Progenitor cell of endocrine pancreas (in vitro differentiated cells): ENCODE results near the gene CRTC3. TPM values are rescaled to one million over a fixed set of nuclear protein-coding genes. Genes with fewer than 3 reads are reported as not detected.
"Not testable (repeated sequence)": the region's sequence is repeated elsewhere in the genome, so short reads cannot be mapped to it uniquely, and the experiment has no call there.

ENCODE experiments used
- DNase-seq: peaks from one replicate; pipeline ENCODE4 v3.0.0; 2021; ENCODE audit warnings: low spot score; ENCODE audit not compliant: unreplicated experiment
- H3K27ac Mint-ChIP-seq: 2 replicates; pipeline ENCODE4 v1.8.0; 2021; ENCODE audit warnings: mild to moderate bottlenecking, moderate library complexity, mixed read lengths
- H3K27me3 Mint-ChIP-seq: 2 replicates; pipeline ENCODE4 v1.8.0; 2021; ENCODE audit warnings: mixed read lengths
- H3K36me3 Mint-ChIP-seq: 2 replicates; pipeline ENCODE4 v1.8.0; 2022; ENCODE audit warnings: mixed read lengths; ENCODE audit not compliant: insufficient read depth
- H3K4me1 Mint-ChIP-seq: 2 replicates; pipeline ENCODE4 v1.8.0; 2021; ENCODE audit warnings: low read depth, mixed read lengths
- H3K4me3 Mint-ChIP-seq: 2 replicates; pipeline ENCODE4 v1.8.0; 2021; ENCODE audit warnings: low read depth, mild to moderate bottlenecking, moderate library complexity, mixed read lengths
- H3K9me3 Mint-ChIP-seq: 2 replicates; pipeline ENCODE4 v1.8.0; 2021; ENCODE audit warnings: low read depth, mixed read lengths
- total RNA-seq: library from RNA; stranded (reverse); gene quantifications from 2 replicates; pipeline ENCODE4 v1.2.1, GENCODE V29; 2021
- TF ChIP-seq, protein P1 (sequence below): fragments of 200-600 bp; sonication (generic); IDR thresholded peaks from one replicate; pipeline ENCODE4 v1.5.0; 2021; ENCODE audit warnings: antibody characterized with exemption, mild to moderate bottlenecking; ENCODE audit not compliant: unreplicated experiment

CRTC3 gene
- total RNA-seq, 1 donor from 2014 or later, result 34.6 TPM

DNA sequence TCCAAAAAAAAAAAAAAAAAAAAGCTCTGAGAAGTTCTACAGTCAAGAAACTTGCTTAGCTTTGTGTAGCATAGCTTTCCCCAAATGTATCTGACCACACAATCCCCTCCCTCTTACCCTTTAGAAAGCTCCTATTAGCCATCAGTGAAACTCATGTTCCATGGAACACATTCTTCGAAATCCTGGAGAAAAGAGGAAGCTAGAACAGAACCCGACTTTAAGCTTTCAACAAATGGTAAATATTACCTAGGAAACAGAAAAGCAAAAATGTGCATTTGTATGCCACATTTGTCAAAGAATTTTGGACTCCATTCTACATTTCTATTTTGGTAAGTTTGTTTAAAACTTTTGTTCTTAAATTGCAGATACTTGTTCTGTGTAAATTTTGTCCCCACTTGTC is 17.4 kb upstream of the CRTC3 start:
- DNase-seq, result no peak
- Mint-ChIP-seq H3K9me3 (peaks cover 22% of the 10 kb centered on the region), H3K27me3 (no peaks in the 10 kb centered on the region), H3K36me3 (peaks cover 4% of the 10 kb centered on the region), H3K4me1 (no peaks in the 10 kb centered on the region), H3K27ac (no peak overlapping the region), H3K4me3 (no peak overlapping the region)
- TF ChIP-seq, protein P1, sequence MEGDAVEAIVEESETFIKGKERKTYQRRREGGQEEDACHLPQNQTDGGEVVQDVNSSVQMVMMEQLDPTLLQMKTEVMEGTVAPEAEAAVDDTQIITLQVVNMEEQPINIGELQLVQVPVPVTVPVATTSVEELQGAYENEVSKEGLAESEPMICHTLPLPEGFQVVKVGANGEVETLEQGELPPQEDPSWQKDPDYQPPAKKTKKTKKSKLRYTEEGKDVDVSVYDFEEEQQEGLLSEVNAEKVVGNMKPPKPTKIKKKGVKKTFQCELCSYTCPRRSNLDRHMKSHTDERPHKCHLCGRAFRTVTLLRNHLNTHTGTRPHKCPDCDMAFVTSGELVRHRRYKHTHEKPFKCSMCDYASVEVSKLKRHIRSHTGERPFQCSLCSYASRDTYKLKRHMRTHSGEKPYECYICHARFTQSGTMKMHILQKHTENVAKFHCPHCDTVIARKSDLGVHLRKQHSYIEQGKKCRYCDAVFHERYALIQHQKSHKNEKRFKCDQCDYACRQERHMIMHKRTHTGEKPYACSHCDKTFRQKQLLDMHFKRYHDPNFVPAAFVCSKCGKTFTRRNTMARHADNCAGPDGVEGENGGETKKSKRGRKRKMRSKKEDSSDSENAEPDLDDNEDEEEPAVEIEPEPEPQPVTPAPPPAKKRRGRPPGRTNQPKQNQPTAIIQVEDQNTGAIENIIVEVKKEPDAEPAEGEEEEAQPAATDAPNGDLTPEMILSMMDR, result no peak

DNA sequence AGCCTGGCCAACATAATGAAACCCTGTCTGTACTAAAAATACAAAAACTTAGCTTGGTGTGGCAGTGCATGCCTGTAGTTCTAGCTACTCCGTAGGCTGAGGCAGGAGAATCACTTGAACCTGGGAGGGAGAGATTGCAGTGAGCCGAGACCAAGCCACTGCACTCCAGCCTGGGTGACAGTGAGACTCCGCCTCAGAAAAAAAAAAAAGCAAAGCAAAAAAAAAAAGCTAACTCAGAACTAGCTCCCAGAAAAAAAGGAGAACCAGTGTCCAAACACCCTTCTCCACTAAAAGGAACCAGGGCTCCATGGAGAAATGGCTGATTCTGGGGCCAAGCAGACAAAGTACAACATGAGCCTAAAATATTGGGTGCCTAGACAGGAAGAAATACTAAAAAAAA is 16.7 kb upstream of the CRTC3 start:
- no peaks in the 10 kb centered on the region for H3K4me1 Mint-ChIP-seq
- TF ChIP-seq, protein P1, result no peak
- no peak for DNase-seq
- H3K4me3 Mint-ChIP-seq, result no peak overlapping the region
- H3K9me3 Mint-ChIP-seq, result peaks cover 22% of the 10 kb centered on the region
- peaks cover 4% of the 10 kb centered on the region for H3K36me3 Mint-ChIP-seq
- no peaks in the 10 kb centered on the region for H3K27me3 Mint-ChIP-seq
- H3K27ac Mint-ChIP-seq, result no peak overlapping the region

DNA sequence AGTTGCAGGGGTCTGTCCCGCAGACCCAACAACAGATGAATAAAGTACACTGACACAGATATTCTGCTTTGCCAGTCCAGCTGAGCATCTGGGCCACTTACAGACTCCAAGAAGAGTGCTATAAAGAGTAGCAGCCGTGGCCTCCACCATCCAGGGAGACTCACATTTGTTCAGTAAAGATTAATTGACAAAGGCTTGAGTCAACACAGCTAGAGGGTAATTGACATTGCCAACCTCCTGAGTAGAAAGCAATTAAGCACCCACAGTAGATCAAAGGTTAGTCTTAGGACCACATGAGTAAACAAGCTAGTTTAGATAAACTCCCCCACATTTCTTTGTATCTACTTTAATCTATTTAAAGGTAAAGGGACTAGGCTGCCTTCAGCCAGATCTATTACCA is 16.3 kb upstream of the CRTC3 start:
- no peak overlapping the region for H3K4me3 Mint-ChIP-seq
- H3K4me1 Mint-ChIP-seq, result no peaks in the 10 kb centered on the region
- DNase-seq, result no peak
- no peak overlapping the region for H3K27ac Mint-ChIP-seq
- TF ChIP-seq, protein P1, result no peak
- no peaks in the 10 kb centered on the region for H3K27me3 Mint-ChIP-seq
- peaks cover 22% of the 10 kb centered on the region for H3K9me3 Mint-ChIP-seq
- H3K36me3 Mint-ChIP-seq, result peaks cover 4% of the 10 kb centered on the region

DNA sequence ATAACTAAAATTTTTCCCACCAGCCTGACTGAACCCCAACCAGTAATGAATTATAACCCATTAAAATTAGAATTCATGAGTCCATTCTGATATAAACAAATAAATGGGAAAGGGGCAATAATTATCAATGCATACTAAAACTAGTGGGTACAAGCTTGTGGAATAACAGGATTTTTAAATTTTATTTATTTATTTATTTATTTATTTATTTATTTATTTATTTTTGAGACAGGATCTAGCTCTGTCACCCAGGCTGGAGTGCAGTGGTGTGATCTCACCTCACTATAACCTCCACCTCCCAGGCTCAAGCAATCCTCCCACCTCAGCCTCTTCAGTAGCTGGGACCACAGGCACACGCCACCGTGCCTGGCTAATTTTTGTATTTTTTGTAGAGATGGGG is 15.8 kb upstream of the CRTC3 start:
- H3K27ac Mint-ChIP-seq, H3K27me3 Mint-ChIP-seq, DNase-seq, H3K36me3 Mint-ChIP-seq, H3K4me3 Mint-ChIP-seq, H3K4me1 Mint-ChIP-seq: not testable (repeated sequence)
- H3K9me3 Mint-ChIP-seq, result peaks cover 22% of the 10 kb centered on the region

DNA sequence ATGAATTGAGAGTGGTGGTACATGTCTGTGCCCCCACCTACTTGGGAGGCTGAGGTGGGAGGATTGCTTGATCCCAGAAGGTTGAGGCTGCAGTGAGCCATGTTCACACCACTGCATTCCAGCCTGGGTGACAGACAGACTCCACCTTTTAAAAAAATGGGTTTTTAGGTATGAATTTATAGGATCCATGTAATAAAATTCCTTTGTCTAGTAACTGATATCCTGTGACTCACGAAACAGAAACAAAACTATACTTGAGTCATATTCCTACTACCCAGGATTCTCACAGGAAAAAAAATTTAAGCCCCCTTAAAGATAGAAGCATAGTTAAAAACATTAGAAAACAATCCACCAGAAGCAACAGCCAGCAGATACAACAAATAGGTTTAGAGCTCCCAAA is 10.0 kb upstream of the CRTC3 start:
- Mint-ChIP-seq H3K36me3 (no peaks in the 10 kb centered on the region), H3K4me3 (no peak overlapping the region), H3K4me1 (peaks cover 1% of the 10 kb centered on the region), H3K27me3 (no peaks in the 10 kb centered on the region), H3K27ac (no peak overlapping the region), H3K9me3 (no peaks in the 10 kb centered on the region)
- TF ChIP-seq, protein P1, result no peak
- DNase-seq, result no peak

DNA sequence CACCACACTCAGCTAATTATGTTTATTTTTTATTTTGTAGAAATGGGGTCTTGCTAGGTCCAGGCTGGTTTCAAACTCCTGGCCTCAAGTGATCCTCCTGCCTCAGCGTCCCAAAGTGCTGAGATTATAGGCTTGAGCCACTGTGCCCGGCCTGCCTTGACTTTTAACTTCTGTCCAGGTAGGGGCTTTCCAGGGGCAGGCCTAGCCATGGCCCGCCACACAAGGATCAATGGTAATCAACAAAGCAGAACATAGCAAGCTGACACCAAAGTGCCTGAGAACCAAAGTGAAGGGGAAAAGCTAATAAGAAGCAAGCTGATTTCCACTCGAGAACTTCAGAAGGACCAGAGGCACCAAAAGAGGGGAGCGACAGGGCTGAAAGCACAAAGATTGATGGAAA is 9.4 kb upstream of the CRTC3 start:
- DNase-seq, result no peak
- Mint-ChIP-seq H3K36me3 (no peaks in the 10 kb centered on the region), H3K9me3 (no peaks in the 10 kb centered on the region), H3K4me1 (peaks cover 1% of the 10 kb centered on the region), H3K27ac (no peak overlapping the region), H3K4me3 (no peak overlapping the region), H3K27me3 (no peaks in the 10 kb centered on the region)
- TF ChIP-seq, protein P1, result no peak
